ENCODE measurements around the gene SCAND1. TPM values are rescaled to one million over a fixed set of nuclear protein-coding genes. Genes with fewer than 3 reads are reported as not detected.

The SCAND1 gene
- total and polyA plus RNA-seq, 7 donors = 61.2 to 191 (median 83.1) TPM

DNA sequence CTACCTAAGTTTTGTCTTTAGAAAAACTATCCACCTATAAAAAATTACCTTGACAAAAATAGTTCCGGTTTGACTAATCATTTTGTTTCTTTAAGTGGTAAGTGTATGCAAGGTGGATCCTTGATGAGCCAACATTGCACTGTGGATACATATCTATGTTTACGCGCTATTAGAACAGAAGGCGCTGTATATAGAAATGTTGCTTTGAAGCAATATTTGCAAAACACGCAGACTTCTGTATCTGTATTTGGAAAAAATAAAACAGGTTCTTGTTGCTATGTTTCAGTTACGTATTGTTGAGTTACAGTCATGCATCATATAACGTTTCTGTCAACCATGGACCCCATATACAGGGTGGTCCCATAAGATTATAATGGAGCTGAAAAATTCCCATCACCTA, 4.2 kb downstream of the SCAND1 start:
- Histone ChIP-seq H3K4me3 (no peak overlapping the region), H3K27me3 (no peaks in the 10 kb centered on the region), H3K4me1 (peaks cover 0 to 38% (median 19%) of the 10 kb centered on the region in 4 donors), H3K36me3 (peaks cover 0 to 15% (median 5%) of the 10 kb centered on the region in 4 donors), H3K27ac (no peak overlapping the region), H3K9me3 (no peaks in the 10 kb centered on the region)
- TF ChIP-seq POLR2A (IDR thresholded peaks at IDR 0.05) = no peak
- TF ChIP-seq POLR2AphosphoS5 (IDR thresholded peaks at IDR 0.05) = no peak
- intact Hi-C loops (cut with DNase I) = loop anchor here (5.0 kb wide), 1 partner anchor 208 kb away; the partner anchor contains the start of gene RBM39
- WGBS, 2 donors = 93 to 96% methylated on average over 7 of the region's 7 CpGs
- DNase-seq = no peak

DNA sequence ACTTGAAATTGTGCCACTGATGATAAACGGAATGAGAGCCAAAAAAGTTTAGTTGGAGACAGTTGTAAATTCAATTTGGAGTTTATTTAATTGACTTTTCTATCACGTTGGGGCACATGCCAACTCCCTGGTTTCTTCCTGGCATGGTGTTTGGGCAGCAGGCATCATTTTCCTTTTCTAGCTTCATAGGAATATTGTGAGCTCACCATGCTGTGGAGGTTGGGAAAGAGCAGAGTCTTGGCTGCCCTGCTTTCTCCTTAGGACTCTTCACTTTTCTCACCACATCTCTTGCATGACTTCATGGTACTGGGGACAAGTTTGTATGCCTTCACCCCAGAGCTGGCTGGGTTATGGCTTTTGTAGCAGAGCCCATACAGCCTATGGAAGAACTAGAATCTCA, 6.4 kb downstream of the SCAND1 start:
- Histone ChIP-seq H3K9me3 (no peaks in the 10 kb centered on the region), H3K36me3 (peaks cover 0 to 33% (median 8%) of the 10 kb centered on the region in 4 donors), H3K27ac (peak overlapping the region in 1 of 4 donors; percentile 73), H3K27me3 (no peaks in the 10 kb centered on the region), H3K4me3 (no peak overlapping the region), H3K4me1 (peaks cover 0 to 30% (median 11%) of the 10 kb centered on the region in 4 donors)
- TF ChIP-seq, protein P1, sequence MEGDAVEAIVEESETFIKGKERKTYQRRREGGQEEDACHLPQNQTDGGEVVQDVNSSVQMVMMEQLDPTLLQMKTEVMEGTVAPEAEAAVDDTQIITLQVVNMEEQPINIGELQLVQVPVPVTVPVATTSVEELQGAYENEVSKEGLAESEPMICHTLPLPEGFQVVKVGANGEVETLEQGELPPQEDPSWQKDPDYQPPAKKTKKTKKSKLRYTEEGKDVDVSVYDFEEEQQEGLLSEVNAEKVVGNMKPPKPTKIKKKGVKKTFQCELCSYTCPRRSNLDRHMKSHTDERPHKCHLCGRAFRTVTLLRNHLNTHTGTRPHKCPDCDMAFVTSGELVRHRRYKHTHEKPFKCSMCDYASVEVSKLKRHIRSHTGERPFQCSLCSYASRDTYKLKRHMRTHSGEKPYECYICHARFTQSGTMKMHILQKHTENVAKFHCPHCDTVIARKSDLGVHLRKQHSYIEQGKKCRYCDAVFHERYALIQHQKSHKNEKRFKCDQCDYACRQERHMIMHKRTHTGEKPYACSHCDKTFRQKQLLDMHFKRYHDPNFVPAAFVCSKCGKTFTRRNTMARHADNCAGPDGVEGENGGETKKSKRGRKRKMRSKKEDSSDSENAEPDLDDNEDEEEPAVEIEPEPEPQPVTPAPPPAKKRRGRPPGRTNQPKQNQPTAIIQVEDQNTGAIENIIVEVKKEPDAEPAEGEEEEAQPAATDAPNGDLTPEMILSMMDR (IDR thresholded peaks at IDR 0.05) = no peak
- TF ChIP-seq POLR2AphosphoS5 (IDR thresholded peaks at IDR 0.05) (no peak), POLR2A (IDR thresholded peaks at IDR 0.05) (no peak), EP300 (IDR thresholded peaks at IDR 0.05) (no peak)
- no peak for DNase-seq
- intact Hi-C loops (cut with DNase I) = no loop called here
- WGBS, 2 donors = 58 to 81% methylated on average over 2 of the region's 2 CpGs

DNA sequence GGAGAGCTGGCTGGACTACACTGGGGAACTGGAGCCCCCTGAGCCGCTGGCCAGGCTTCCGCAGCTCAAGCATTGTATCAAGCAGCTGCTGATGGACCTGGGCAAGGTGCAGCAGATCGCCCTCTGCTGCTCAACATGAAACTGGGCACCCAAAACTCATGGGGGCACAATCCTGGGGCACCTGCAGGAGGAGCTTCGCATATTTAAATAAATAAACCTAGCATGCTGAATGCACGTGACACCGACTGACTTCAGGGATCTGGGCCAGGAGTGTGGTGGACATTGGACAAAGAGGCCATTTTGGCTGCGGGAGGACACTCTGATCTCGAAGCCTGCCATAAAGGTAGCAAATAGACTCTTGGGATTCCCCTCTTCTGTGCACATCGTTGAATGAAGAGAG, 6.8 kb downstream of the SCAND1 start:
- H3K36me3 ChIP-seq = peaks cover 0 to 35% (median 8%) of the 10 kb centered on the region in 4 donors
- 70 to 80% methylated on average over 9 of the region's 9 CpGs for WGBS, 2 donors
- no peak for TF ChIP-seq EP300 (IDR thresholded peaks at IDR 0.05)

DNA sequence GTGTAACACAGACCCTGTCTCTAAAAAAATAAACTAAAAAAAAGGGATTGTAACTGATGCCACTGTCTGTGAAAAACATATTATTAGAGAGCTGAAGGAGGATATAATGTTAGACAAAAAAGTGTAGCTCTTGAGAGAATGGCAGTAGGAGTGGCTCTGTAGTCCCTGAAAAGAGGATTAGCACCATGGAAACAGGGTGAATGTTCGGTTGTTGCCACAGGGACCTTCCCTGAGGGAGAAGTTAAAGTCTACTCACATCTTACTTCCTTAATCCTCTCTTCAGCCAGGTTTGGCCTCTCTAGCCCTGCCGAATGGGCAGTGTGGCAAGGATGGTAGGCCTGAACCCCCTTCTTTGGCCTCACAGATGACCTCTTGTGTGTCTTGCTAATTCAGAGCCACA, 12.1 kb downstream of the SCAND1 start:
- Histone ChIP-seq H3K9me3 (no peaks in the 10 kb centered on the region), H3K4me1 (peaks cover 0 to 1% (median 0%) of the 10 kb centered on the region in 4 donors), H3K4me3 (no peak overlapping the region), H3K36me3 (peaks cover 16 to 73% (median 24%) of the 10 kb centered on the region in 4 donors), H3K27ac (no peak overlapping the region), H3K27me3 (no peaks in the 10 kb centered on the region)
- intact Hi-C loops (cut with DNase I) = no loop called here
- DNase-seq = no peak
- no peak for TF ChIP-seq EP300 (IDR thresholded peaks at IDR 0.05)
- TF ChIP-seq, protein P1 (IDR thresholded peaks at IDR 0.05) = no peak
- TF ChIP-seq POLR2AphosphoS5 (IDR thresholded peaks at IDR 0.05) = no peak
- TF ChIP-seq POLR2A (IDR thresholded peaks at IDR 0.05) = no peak
- WGBS, 2 donors = 71 to 92% methylated on average over 2 of the region's 2 CpGs

More for the DNA sequence above, 6.8 kb downstream of the SCAND1 start:
- Histone ChIP-seq H3K4me3 (no peak overlapping the region), H3K9me3 (no peaks in the 10 kb centered on the region), H3K27me3 (no peaks in the 10 kb centered on the region), H3K4me1 (peaks cover 0 to 26% (median 7%) of the 10 kb centered on the region in 4 donors), H3K27ac (peak overlapping the region in 1 of 4 donors; percentile 73)
- intact Hi-C loops (cut with DNase I) = no loop called here
- DNase-seq = no peak

DNA sequence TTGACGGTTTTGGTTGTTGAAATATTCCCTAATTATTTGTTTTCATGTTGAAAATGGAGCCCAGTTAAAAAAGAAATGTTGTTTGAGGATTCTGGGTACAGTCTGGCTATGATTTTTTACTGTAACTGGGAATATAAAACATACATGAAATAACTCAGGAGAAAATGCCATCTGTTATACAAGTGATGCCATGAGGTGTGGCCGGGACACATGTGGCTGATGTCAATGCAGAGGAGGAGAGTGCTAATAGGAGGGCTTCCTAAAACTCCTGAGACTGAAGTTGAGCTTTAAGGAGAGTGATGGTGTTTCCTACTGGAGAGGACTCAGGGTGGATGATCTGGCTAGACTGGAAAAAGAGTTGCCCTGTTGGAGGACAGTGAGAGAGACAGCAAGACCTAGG, 12.7 kb downstream of the SCAND1 start:
- DNase-seq = no peak
- Histone ChIP-seq H3K4me3 (no peak overlapping the region), H3K27ac (no peak overlapping the region), H3K9me3 (no peaks in the 10 kb centered on the region), H3K36me3 (peaks cover 16 to 78% (median 24%) of the 10 kb centered on the region in 4 donors), H3K4me1 (no peaks in the 10 kb centered on the region), H3K27me3 (no peaks in the 10 kb centered on the region)
- WGBS, 2 donors = 96 to 97% methylated on average over 2 of the region's 2 CpGs
- TF ChIP-seq POLR2A (IDR thresholded peaks at IDR 0.05) (no peak), EP300 (IDR thresholded peaks at IDR 0.05) (no peak), POLR2AphosphoS5 (IDR thresholded peaks at IDR 0.05) (no peak)
- TF ChIP-seq, protein P1 (IDR thresholded peaks at IDR 0.05) = no peak
- intact Hi-C loops (cut with DNase I) = no loop called here

DNA sequence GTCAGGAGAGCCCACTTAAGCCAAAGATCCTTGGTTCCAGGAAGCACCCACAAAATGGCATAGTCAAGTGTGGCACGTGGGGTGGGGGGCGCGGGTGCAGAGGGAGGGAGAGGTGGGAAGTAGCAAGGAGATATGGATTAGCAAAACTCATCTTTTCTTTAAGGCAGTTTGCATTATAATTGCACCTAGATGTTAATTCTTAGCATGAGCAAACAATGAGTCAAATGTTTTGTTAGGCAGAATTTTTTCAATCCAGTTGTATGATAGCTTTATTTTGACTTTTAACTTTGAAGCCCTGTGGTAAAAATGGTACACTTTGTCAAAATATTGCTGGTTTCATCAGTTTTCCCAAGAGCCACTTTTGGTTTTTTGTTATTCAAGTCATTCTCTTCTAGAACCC, 15.0 kb downstream of the SCAND1 start:
- TF ChIP-seq EP300 (IDR thresholded peaks at IDR 0.05) (no peak), POLR2A (IDR thresholded peaks at IDR 0.05) (no peak), POLR2AphosphoS5 (IDR thresholded peaks at IDR 0.05) (no peak)
- TF ChIP-seq, protein P1 (IDR thresholded peaks at IDR 0.05) = no peak
- no peak for DNase-seq
- peaks cover 16 to 70% (median 21%) of the 10 kb centered on the region in 4 donors for H3K36me3 ChIP-seq
- 97 to 98% methylated on average over 3 of the region's 3 CpGs for WGBS, 2 donors
- H3K27me3 ChIP-seq = no peaks in the 10 kb centered on the region
- intact Hi-C loops (cut with DNase I) = no loop called here
- no peak overlapping the region for H3K4me3 ChIP-seq
- no peaks in the 10 kb centered on the region for H3K4me1 ChIP-seq
- H3K9me3 ChIP-seq = no peaks in the 10 kb centered on the region
- no peak overlapping the region for H3K27ac ChIP-seq

All from sigmoid colon (tissue), 7 donors.